B cell (primary cell): ENCODE results near the gene NAA40. TPM values are rescaled to one million over a fixed set of nuclear protein-coding genes. Genes with fewer than 3 reads are reported as not detected.

ENCODE experiments used
- ATAC-seq: fragments of 200-7000 bp; cut with Tn5 transposase; one replicate; pipeline ENCODE4 v1.10.0; 2021; ENCODE audit warnings: low read depth, mild to moderate bottlenecking, moderate number of reproducible peaks, moderate library complexity
- CTCF ChIA-PET: fragments of 350-600 bp; sonication (Branson Sonifier 250); formaldehyde crosslinking; loops from one replicate; lab custom pipeline; 2021; ENCODE audit warnings: antibody characterized with exemption, inconsistent platforms; lab: Charles Lee
- POLR2A ChIA-PET: fragments of 350-600 bp; sonication (Branson Sonifier 250); formaldehyde crosslinking; loops from one replicate; lab custom pipeline; 2021; ENCODE audit warnings: antibody characterized with exemption; lab: Charles Lee
- DNase-seq: peaks from one replicate; pipeline ENCODE4 v3.0.0; 2013
- H2AFZ ChIP-seq: 2 replicates; pipeline ENCODE4 v1.6.1; 2012; ENCODE audit warnings: mild to moderate bottlenecking, low read depth, low read length; ENCODE audit not compliant: insufficient read depth, poor library complexity, severe bottlenecking
- H3K27ac ChIP-seq, 2 donors: 1 replicate in 1 of 2; 2 replicates in 1 of 2; pipeline ENCODE4 v1.5.1; 2012 to 2013; ENCODE audit warnings: low read length in 2 of 2, mild to moderate bottlenecking in 2 of 2, moderate library complexity in 1 of 2
- H3K27me3 ChIP-seq, 4 experiments: fragments of 200-600 bp in 1 of 4; sonication (generic) in 1 of 4; replicated peaks in 1 of 4; 1 replicate in 2 of 4; 2 replicates in 2 of 4; pipeline versions ENCODE4 v1.6.1 to v1.7.0; 2013 to 2016; ENCODE audit warnings: low read length in 3 of 4, mild to moderate bottlenecking in 2 of 4, mixed read lengths in 1 of 4, moderate library complexity in 1 of 4; ENCODE audit not compliant: insufficient read depth in 4 of 4, control insufficient read depth in 3 of 4; ENCODE audit errors: control extremely low read depth in 1 of 4
- H3K36me3 ChIP-seq, 2 experiments: replicated peaks in 1 of 2; 1 replicate in 1 of 2; 2 replicates in 1 of 2; pipeline versions ENCODE4 v1.6.1 to v1.7.1; 2013; ENCODE audit warnings: low read length in 1 of 2; ENCODE audit not compliant: insufficient read depth in 2 of 2, control insufficient read depth in 1 of 2; ENCODE audit errors: control extremely low read depth in 1 of 2, extremely low read depth in 1 of 2
- H3K4me1 ChIP-seq, 2 donors: fragments of 200-600 bp in 1 of 2; sonication (generic) in 1 of 2; 1 replicate in 1 of 2; 2 replicates in 1 of 2; pipeline versions ENCODE4 v1.5.1 to v1.6.1; 2013 to 2017; ENCODE audit warnings: low read length in 2 of 2; ENCODE audit not compliant: control insufficient read depth in 2 of 2, insufficient read depth in 2 of 2
- H3K4me2 ChIP-seq: replicated peaks from 2 replicates; pipeline ENCODE3; 2012; ENCODE audit warnings: mild to moderate bottlenecking, low read depth, low read length; ENCODE audit not compliant: poor library complexity, severe bottlenecking
- H3K4me3 ChIP-seq, 5 experiments: fragments of 200-600 bp in 1 of 5; sonication (generic) in 1 of 5; 1 replicate in 3 of 5; 2 replicates in 2 of 5; pipeline versions ENCODE4 v1.5.1 to v1.7.0; 2011 to 2016; ENCODE audit warnings: low read length in 4 of 5, mild to moderate bottlenecking in 4 of 5, low read depth in 2 of 5, control low read depth in 1 of 5, moderate library complexity in 1 of 5; ENCODE audit not compliant: insufficient read depth in 1 of 5; ENCODE audit errors: control extremely low read depth in 1 of 5, extremely low read depth in 1 of 5
- H3K79me2 ChIP-seq: fragments of 200-600 bp; sonication (generic); one replicate; pipeline ENCODE4 v1.6.0; 2016; ENCODE audit warnings: low read length; ENCODE audit not compliant: control insufficient read depth, insufficient read depth
- H3K9ac ChIP-seq: fragments of 200-600 bp; sonication (generic); 2 replicates; pipeline ENCODE4 v1.6.1; 2017; ENCODE audit warnings: mild to moderate bottlenecking, low read length, moderate library complexity
- H3K9me3 ChIP-seq, 3 donors: one replicate each; pipeline versions ENCODE4 v1.6.1 to v1.7.1; 2013; ENCODE audit warnings: low read length in 2 of 3; ENCODE audit not compliant: control insufficient read depth in 2 of 3, insufficient read depth in 1 of 3; ENCODE audit errors: control extremely low read depth in 1 of 3
- H4K20me1 ChIP-seq: 2 replicates; pipeline ENCODE4 v1.6.0; 2012; ENCODE audit warnings: mild to moderate bottlenecking, low read length; ENCODE audit not compliant: insufficient read depth, control insufficient read depth, poor library complexity, severe bottlenecking
- H3K27ac Mint-ChIP-seq: one replicate; pipeline ENCODE4 v1.8.0; 2021; ENCODE audit warnings: mixed read lengths
- H3K27me3 Mint-ChIP-seq: one replicate; pipeline ENCODE4 v1.8.0; 2021; ENCODE audit warnings: mixed read lengths
- H3K4me1 Mint-ChIP-seq: one replicate; pipeline ENCODE4 v1.8.0; 2021; ENCODE audit warnings: mixed read lengths
- H3K4me3 Mint-ChIP-seq: one replicate; pipeline ENCODE4 v1.8.0; 2021; ENCODE audit warnings: mixed read lengths
- H3K9me3 Mint-ChIP-seq: one replicate; pipeline ENCODE4 v1.8.0; 2022; ENCODE audit warnings: mixed read lengths; ENCODE audit not compliant: insufficient read depth
- CTCF ChIP-seq: fragments of 200-600 bp; IDR thresholded peaks from one replicate; pipeline ENCODE4 v1.8.0; 2022; ENCODE audit warnings: antibody characterized with exemption, mild to moderate bottlenecking
- EZH2 ChIP-seq: IDR thresholded peaks from 2 replicates; pipeline ENCODE4 v1.6.1; 2012; ENCODE audit warnings: borderline replicate concordance, low read depth, mild to moderate bottlenecking, moderate library complexity, low read length; ENCODE audit not compliant: insufficient read depth, poor library complexity, severe bottlenecking
- WGBS: methylation state at CpG from one replicate; pipeline ENCODE4 v1.1.5; 2013; ENCODE audit warnings: missing lambda C conversion rate; ENCODE audit not compliant: insufficient coverage; 5-methylcytosine and 5-hydroxymethylcytosine counted together
- intact Hi-C: fragments of 100-400 bp; cut with micrococcal nuclease; formaldehyde crosslinking; loops from one replicate; pipeline ENCODE4 v1.10.0; 2022
- polyA plus RNA-seq: library from polyadenylated mRNA; depleted of rRNA; stranded (reverse); fragments of >200 nt; gene quantifications from 2 replicates; pipeline ENCODE4 v1.2.3, GENCODE V29; 2012
- total RNA-seq, 2 donors: library from RNA; stranded (reverse); fragments of 120-200 nt in 1 of 2; gene quantifications; 1 replicate in 1 of 2; 2 replicates in 1 of 2; pipeline versions ENCODE4 v1.2.3 to v1.2.4, GENCODE V29; 2013 to 2022

Gene NAA40
- total and polyA plus RNA-seq, 2 donors (not counting 1 experiment from before 2014, with no cell fraction given) = 41.3 to 47.7 TPM

GRCh38 chr11:63922673-63923192 is 16.1 kb upstream of the NAA40 start:
- Histone ChIP-seq H3K4me1 (peaks cover 14 to 16% of the 10 kb centered on the region in 2 donors), H3K9ac (no peak overlapping the region), H3K27me3 (peaks cover 0 to 8% (median under 1%) of the 10 kb centered on the region in 4 experiments), H2AFZ (no peak overlapping the region), H4K20me1 (peaks cover under 1% of the 10 kb centered on the region), H3K9me3 (no peaks in the 10 kb centered on the region), H3K79me2 (no peaks in the 10 kb centered on the region), H3K4me3 (no peak overlapping the region), H3K27ac (no peak overlapping the region), H3K36me3 (no peaks in the 10 kb centered on the region), H3K4me2 (no peak overlapping the region)
- CTCF ChIA-PET = interaction anchor here (0.5 to 3.3 kb wide), 2 partner anchors 86 to 148 kb away, joined by 3 to 48 read pairs; partner anchors contain the start of gene MARK2
- 78% methylated on average over 2 of the region's 2 CpGs for WGBS
- Mint-ChIP-seq H3K4me1 (peaks cover 12% of the 10 kb centered on the region), H3K27me3 (peaks cover 15% of the 10 kb centered on the region), H3K27ac (no peak overlapping the region), H3K4me3 (no peak overlapping the region), H3K9me3 (no peaks in the 10 kb centered on the region)
- POLR2A ChIA-PET = no interaction called here
- DNase-seq = no peak
- intact Hi-C loops = no loop called here
- TF ChIP-seq CTCF = no peak
- no peak for TF ChIP-seq EZH2
- ATAC-seq = no peak

- Mint-ChIP-seq H3K9me3 (no peaks in the 10 kb centered on the region), H3K4me1 (peaks cover 11% of the 10 kb centered on the region), H3K4me3 (no peak overlapping the region), H3K27ac (no peak overlapping the region), H3K27me3 (peaks cover 21% of the 10 kb centered on the region)
- H3K4me2 ChIP-seq = no peak overlapping the region
- no peaks in the 10 kb centered on the region for H3K79me2 ChIP-seq
- ChIA-PET POLR2A (no interaction called here), CTCF (no interaction called here)
- peaks cover 0 to 8% (median 0%) of the 10 kb centered on the region in 4 experiments for H3K27me3 ChIP-seq
- H3K36me3 ChIP-seq = no peaks in the 10 kb centered on the region
- H3K9ac ChIP-seq = no peak overlapping the region
- H3K27ac ChIP-seq = no peak overlapping the region
- peaks cover 9 to 13% of the 10 kb centered on the region in 2 donors for H3K4me1 ChIP-seq
- no peak overlapping the region for H3K4me3 ChIP-seq
- no peak overlapping the region for H2AFZ ChIP-seq
- no peaks in the 10 kb centered on the region for H3K9me3 ChIP-seq
- ATAC-seq (no peak), DNase-seq (no peak)
- intact Hi-C loops = no loop called here
- WGBS = 90% methylated on average over 4 of the region's 4 CpGs
- H4K20me1 ChIP-seq = no peaks in the 10 kb centered on the region
- TF ChIP-seq EZH2 = no peak
- TF ChIP-seq CTCF = no peak
These were observed 15.5 kb upstream of the NAA40 start for GRCh38 chr11:63923319-63923718.
